HCT116 (cell line): ENCODE data around the gene ALPP. TPM values are rescaled to one million over a fixed set of nuclear protein-coding genes. Genes with fewer than 3 reads are reported as not detected.
A peak's percentile ranks its signal among the peaks of the same experiment; 100 is the strongest.

Experiments used
- ATAC-seq: fragments of 200-7000 bp; cut with Tn5 transposase; 2 replicates; pipeline ENCODE4 v1.9.1; 2020; ENCODE audit warnings: mild to moderate bottlenecking, moderate library complexity
- BruUV-seq: library from RNA; stranded (reverse); fragments of 400-500 nt; replicated peaks from 2 replicates; lab custom pipeline; 2021; lab: Mats Ljungman, UMichigan
- CTCF ChIA-PET: fragments of 300-600 bp; sonication (Branson Sonifier 250); formaldehyde crosslinking; loops from one replicate; lab custom pipeline; 2021; ENCODE audit warnings: antibody characterized with exemption; lab: Charles Lee
- POLR2A ChIA-PET: fragments of 300-600, 350-600 bp; sonication (Branson Sonifier 250); formaldehyde crosslinking; loops from one replicate; lab custom pipeline; 2021; ENCODE audit warnings: antibody characterized with exemption; lab: Charles Lee
- RAD21 ChIA-PET, 2 experiments: fragments of 300-600 bp; sonication (Branson Sonifier 250); formaldehyde crosslinking; loops; one replicate each; lab custom pipeline; 2023; ENCODE audit warnings: low total read pairs in 2 of 2; ENCODE audit not compliant: uncharacterized antibody in 2 of 2, unreplicated experiment in 2 of 2, low non-redundant PET in 1 of 2; lab: Charles Lee
- DNase-seq: peaks from one replicate; pipeline ENCODE4 v3.0.0-alpha.2; 2010; ENCODE audit warnings: low read depth, low spot score
- H2AFZ ChIP-seq: fragments of 200-600 bp; shearing (Covaris generic), sonication (generic); 2 replicates; pipeline ENCODE4 v1.6.1; 2017; ENCODE audit warnings: low read depth, mixed run types, mixed read lengths, antibody characterized with exemption, low read length; ENCODE audit not compliant: poor library complexity, severe bottlenecking
- H3K27ac ChIP-seq: 2 replicates; pipeline ENCODE4 v1.5.1; 2012; ENCODE audit warnings: low read depth, low read length
- H3K27me3 ChIP-seq: fragments of 200-600 bp; sonication (generic); 2 replicates; pipeline ENCODE4 v1.6.1; 2016; ENCODE audit warnings: mixed run types, low read length, mixed read lengths; ENCODE audit not compliant: insufficient read depth
- H3K36me3 ChIP-seq, 2 experiments: fragments of 200-500 bp in 1 of 2; fragments of 200-600 bp in 1 of 2; sonication (Bioruptor generic) in 1 of 2; sonication (generic) in 1 of 2; 2 replicates each; pipeline versions ENCODE4 v1.5.1 to v1.6.1; 2014 to 2016; ENCODE audit warnings: low read length in 2 of 2, inconsistent platforms in 1 of 2, mixed read lengths in 1 of 2, mixed run types in 1 of 2; ENCODE audit not compliant: insufficient read depth in 2 of 2, control insufficient read depth in 1 of 2
- H3K4me1 ChIP-seq, 2 experiments: fragments of 200-600 bp in 1 of 2; sonication (generic) in 1 of 2; 2 replicates each; pipeline versions ENCODE4 v1.5.1 to v1.6.1; 2012 to 2017; ENCODE audit warnings: low read length in 2 of 2, inconsistent platforms in 1 of 2, mild to moderate bottlenecking in 1 of 2, mixed read lengths in 1 of 2, mixed run types in 1 of 2, moderate library complexity in 1 of 2; ENCODE audit not compliant: insufficient read depth in 2 of 2, control insufficient read depth in 1 of 2
- H3K4me2 ChIP-seq: fragments of 200-600 bp; sonication (generic); 2 replicates; pipeline ENCODE4 v1.6.1; 2017; ENCODE audit warnings: mixed run types, low read length, mixed read lengths
- H3K4me3 ChIP-seq, 2 experiments: fragments of 200-600 bp in 1 of 2; sonication (generic) in 1 of 2; replicated peaks in 1 of 2; 2 replicates each; pipeline ENCODE4 v1.5.1; 2011 to 2016; ENCODE audit warnings: low read length in 2 of 2, control low read depth in 1 of 2, low read depth in 1 of 2, mild to moderate bottlenecking in 1 of 2, mixed read lengths in 1 of 2, mixed run types in 1 of 2
- H3K79me2 ChIP-seq: fragments of 200-600 bp; sonication (generic); 2 replicates; pipeline ENCODE4 v1.6.1; 2017; ENCODE audit warnings: mild to moderate bottlenecking, mixed run types, low read length, moderate library complexity, mixed read lengths; ENCODE audit not compliant: insufficient read depth
- H3K9ac ChIP-seq: fragments of 200-600 bp; sonication (generic); 2 replicates; pipeline ENCODE4 v1.6.1; 2016; ENCODE audit warnings: low read length, mixed read lengths
- H3K9me2 ChIP-seq: fragments of 200-600 bp; sonication (generic), shearing (Covaris generic); 2 replicates; pipeline ENCODE4 v1.6.1; 2017; ENCODE audit warnings: mixed run types, mild to moderate bottlenecking, moderate library complexity; ENCODE audit not compliant: insufficient read depth
- H3K9me3 ChIP-seq, 2 experiments: fragments of 200-500 bp in 1 of 2; fragments of 200-600 bp in 1 of 2; sonication (Bioruptor generic) in 1 of 2; sonication (generic) in 1 of 2; 2 replicates each; pipeline ENCODE4 v1.6.1; 2014 to 2017; ENCODE audit warnings: low read length in 2 of 2, mixed read lengths in 2 of 2, inconsistent platforms in 1 of 2, low read depth in 1 of 2, mild to moderate bottlenecking in 1 of 2, mixed run types in 1 of 2, moderate library complexity in 1 of 2; ENCODE audit not compliant: control insufficient read depth in 1 of 2, insufficient read depth in 1 of 2
- H4K20me1 ChIP-seq: fragments of 200-600 bp; sonication (generic), shearing (Covaris generic); 2 replicates; pipeline ENCODE4 v1.6.1; 2017; ENCODE audit warnings: mixed run types, mild to moderate bottlenecking, moderate library complexity; ENCODE audit not compliant: insufficient read depth
- CTCF ChIP-seq, 3 experiments: fragments of 200-600 bp in 1 of 3; sonication (generic) in 1 of 3; IDR thresholded peaks in 2 of 3; conservative IDR thresholded peaks in 1 of 3; 2 replicates each; pipeline ENCODE4 v1.5.1; 2012 to 2017; ENCODE audit warnings: low read depth in 2 of 3, low read length in 2 of 3, antibody characterized with exemption in 1 of 3, borderline replicate concordance in 1 of 3, control low read depth in 1 of 3, mild to moderate bottlenecking in 1 of 3, mixed read lengths in 1 of 3, mixed run types in 1 of 3, moderate library complexity in 1 of 3; ENCODE audit not compliant: insufficient read depth in 1 of 3
- ELF1 ChIP-seq: IDR thresholded peaks from 2 replicates; pipeline ENCODE4 v1.6.1; 2012; ENCODE audit warnings: low read depth, borderline replicate concordance
- EZH2 ChIP-seq: fragments of 200-600 bp; sonication (generic); IDR thresholded peaks from 2 replicates; pipeline ENCODE4 v1.6.1; 2017; ENCODE audit warnings: antibody characterized with exemption, mixed run types
- RAD21 ChIP-seq: IDR thresholded peaks from 2 replicates; pipeline ENCODE4 v1.6.1; 2012; ENCODE audit warnings: low read depth, mild to moderate bottlenecking
- YY1 ChIP-seq: IDR thresholded peaks from 2 replicates; pipeline ENCODE4 v1.6.1; 2011; ENCODE audit warnings: low read length, low read depth, moderate library complexity, mild to moderate bottlenecking; ENCODE audit not compliant: insufficient replicate concordance; ENCODE audit errors: extremely low read depth
- ZBTB33 ChIP-seq: IDR thresholded peaks from 2 replicates; pipeline ENCODE4 v1.6.1; 2011; ENCODE audit warnings: mild to moderate bottlenecking, low read length, moderate library complexity; ENCODE audit not compliant: insufficient replicate concordance; ENCODE audit errors: extremely low read depth
- intact Hi-C: fragments of 100-400 bp; cut with micrococcal nuclease; formaldehyde crosslinking; loops from 2 replicates; pipeline ENCODE4 v1.10.0; 2022
- total RNA-seq: library from RNA; stranded (reverse); gene quantifications from one replicate; pipeline ENCODE4 v1.2.1, GENCODE V29; 2021; ENCODE audit not compliant: unreplicated experiment

ALPP gene
- total RNA-seq, 1 experiment from 2014 or later: 0.34 TPM

GRCh38 chr2:232367591-232368233 lies 10.8 kb upstream of the ALPP start:
- Histone ChIP-seq H3K4me3 (no peak overlapping the region), H3K9ac (no peak overlapping the region), H4K20me1 (no peaks in the 10 kb centered on the region), H3K9me3 (no peaks in the 10 kb centered on the region), H3K79me2 (no peaks in the 10 kb centered on the region), H3K9me2 (no peaks in the 10 kb centered on the region), H2AFZ (no peak overlapping the region), H3K4me1 (peaks cover 0 to 4% of the 10 kb centered on the region in 2 experiments; a peak in 1 of 4 replicates), H3K4me2 (no peak overlapping the region), H3K27ac (no peak overlapping the region), H3K36me3 (no peaks in the 10 kb centered on the region), H3K27me3 (no peaks in the 10 kb centered on the region)
- ChIA-PET RAD21 (interaction anchor here in 1 of 2 experiments (1.0 kb wide), 1 partner anchor 72 kb away, joined by 4 read pairs; no protein-coding TSS in a partner anchor), POLR2A (no interaction called here), CTCF (interaction anchor here (1.5 kb wide), 1 partner anchor 72 kb away, joined by 8 read pairs; no protein-coding TSS in a partner anchor)
- TF ChIP-seq RAD21 (peak; percentile 52), ELF1 (no peak), EZH2 (no peak), ZBTB33 (no peak), YY1 (no peak), CTCF (IDR thresholded peaks at IDR 0.05 in 2 of 3, conservative IDR thresholded peaks at IDR 0.05 in 1 of 3; ENCODE audit: borderline replicate concordance in 1 of 3, insufficient read depth in 1 of 3, low read depth in 2 of 3, low read length in 2 of 3) (peak; percentile 35 to 43 (median 40); a peak in 4 of 6 replicates)
- ATAC-seq (peak; percentile 52), DNase-seq (no peak)
- intact Hi-C loops: loop anchor here (2.0 kb wide), 1 partner anchor 73 kb away; no protein-coding TSS in a partner anchor
- no TSS peak for BruUV-seq
